ENCODE measurements around the gene NRXN3. TPM values are rescaled to one million over a fixed set of nuclear protein-coding genes. Genes with fewer than 3 reads are reported as not detected.

NRXN3 gene
- total and polyA plus RNA-seq, 2 experiments from 2014 or later: 5.7 to 7.1 TPM

GRCh38 chr14:79586989-79587598, 1416.9 kb downstream of the NRXN3 start:
- DNase-seq (ENCODE audit: low spot score): no peak
- no peaks in the 10 kb centered on the region for H3K9me3 ChIP-seq (ENCODE audit: low read depth)
- no peak overlapping the region for H3K4me2 ChIP-seq
- H4K20me1 ChIP-seq (ENCODE audit: insufficient read depth, poor library complexity, severe bottlenecking): no peaks in the 10 kb centered on the region
- TF ChIP-seq, protein P1, sequence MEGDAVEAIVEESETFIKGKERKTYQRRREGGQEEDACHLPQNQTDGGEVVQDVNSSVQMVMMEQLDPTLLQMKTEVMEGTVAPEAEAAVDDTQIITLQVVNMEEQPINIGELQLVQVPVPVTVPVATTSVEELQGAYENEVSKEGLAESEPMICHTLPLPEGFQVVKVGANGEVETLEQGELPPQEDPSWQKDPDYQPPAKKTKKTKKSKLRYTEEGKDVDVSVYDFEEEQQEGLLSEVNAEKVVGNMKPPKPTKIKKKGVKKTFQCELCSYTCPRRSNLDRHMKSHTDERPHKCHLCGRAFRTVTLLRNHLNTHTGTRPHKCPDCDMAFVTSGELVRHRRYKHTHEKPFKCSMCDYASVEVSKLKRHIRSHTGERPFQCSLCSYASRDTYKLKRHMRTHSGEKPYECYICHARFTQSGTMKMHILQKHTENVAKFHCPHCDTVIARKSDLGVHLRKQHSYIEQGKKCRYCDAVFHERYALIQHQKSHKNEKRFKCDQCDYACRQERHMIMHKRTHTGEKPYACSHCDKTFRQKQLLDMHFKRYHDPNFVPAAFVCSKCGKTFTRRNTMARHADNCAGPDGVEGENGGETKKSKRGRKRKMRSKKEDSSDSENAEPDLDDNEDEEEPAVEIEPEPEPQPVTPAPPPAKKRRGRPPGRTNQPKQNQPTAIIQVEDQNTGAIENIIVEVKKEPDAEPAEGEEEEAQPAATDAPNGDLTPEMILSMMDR (IDR thresholded peaks at IDR 0.05; ENCODE audit: poor library complexity): no peak
- no peak overlapping the region for H2AFZ ChIP-seq
- H3K9me2 ChIP-seq (replicated peaks; ENCODE audit: insufficient read depth): no peaks in the 10 kb centered on the region
- no peaks in the 10 kb centered on the region for H3K4me1 ChIP-seq (ENCODE audit: insufficient read depth)
- H3K79me2 ChIP-seq: no peaks in the 10 kb centered on the region
- H3K4me3 ChIP-seq: no peak overlapping the region
- no peaks in the 10 kb centered on the region for H3K27me3 ChIP-seq
- WGBS (ENCODE audit: low lambda C conversion rate, missing lambda C conversion rate): 80% methylated on average over 7 of the region's 7 CpGs
- H3K27ac ChIP-seq: no peak overlapping the region
- no peaks in the 10 kb centered on the region for H3K36me3 ChIP-seq (replicated peaks; ENCODE audit: insufficient read depth, low read depth)

- H2AFZ ChIP-seq: no peak overlapping the region
- no peaks in the 10 kb centered on the region for H3K9me2 ChIP-seq (replicated peaks; ENCODE audit: insufficient read depth)
- no peaks in the 10 kb centered on the region for H3K36me3 ChIP-seq (replicated peaks; ENCODE audit: insufficient read depth, low read depth)
- H3K27me3 ChIP-seq: no peaks in the 10 kb centered on the region
- H3K4me3 ChIP-seq: no peak overlapping the region
- H3K9me3 ChIP-seq (ENCODE audit: low read depth): no peaks in the 10 kb centered on the region
- H3K4me1 ChIP-seq (ENCODE audit: insufficient read depth): no peaks in the 10 kb centered on the region
- WGBS (ENCODE audit: low lambda C conversion rate, missing lambda C conversion rate): 92% methylated on average over 1 of the region's 1 CpG
- H3K4me2 ChIP-seq: no peak overlapping the region
- no peaks in the 10 kb centered on the region for H3K79me2 ChIP-seq
- no peak for TF ChIP-seq EZH2phosphoT487 (IDR thresholded peaks at IDR 0.05; ENCODE audit: low read depth, severe bottlenecking, unreplicated experiment)
- no peak overlapping the region for H3K27ac ChIP-seq
- DNase-seq (ENCODE audit: low spot score): no peak
- no peaks in the 10 kb centered on the region for H4K20me1 ChIP-seq (ENCODE audit: insufficient read depth, poor library complexity, severe bottlenecking)
Observed at GRCh38 chr14:79587875-79588274, 1417.7 kb downstream of the NRXN3 start.

DNA sequence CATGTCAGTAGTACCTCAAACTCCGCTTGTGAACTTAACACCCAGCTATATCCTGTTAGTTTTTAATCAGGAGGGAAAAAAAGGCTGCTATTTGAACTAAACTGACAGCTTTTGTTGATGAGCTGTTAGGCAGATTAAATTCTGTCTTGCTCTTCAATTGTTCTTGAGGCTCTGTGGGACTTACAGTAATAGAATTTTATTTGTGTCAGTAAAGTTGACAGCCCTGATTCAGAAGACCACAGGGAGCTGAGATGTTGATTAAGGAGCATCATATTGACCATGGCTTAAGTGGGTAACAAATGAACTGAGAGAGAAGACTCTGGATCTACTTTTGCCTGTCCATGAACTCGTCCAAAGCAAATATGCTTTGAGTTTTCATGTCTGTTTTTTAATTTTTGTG, 1418.2 kb downstream of the NRXN3 start:
- no peak for TF ChIP-seq EZH2 (IDR thresholded peaks at IDR 0.05; ENCODE audit: borderline replicate concordance)
- TF ChIP-seq, protein P1 (IDR thresholded peaks at IDR 0.05; ENCODE audit: poor library complexity): no peak
- TF ChIP-seq EZH2phosphoT487 (IDR thresholded peaks at IDR 0.05; ENCODE audit: low read depth, severe bottlenecking, unreplicated experiment): no peak
- Histone ChIP-seq H3K4me1 (ENCODE audit: insufficient read depth) (no peaks in the 10 kb centered on the region), H4K20me1 (ENCODE audit: insufficient read depth, poor library complexity, severe bottlenecking) (no peaks in the 10 kb centered on the region), H3K4me2 (no peak overlapping the region), H3K27me3 (no peaks in the 10 kb centered on the region), H3K36me3 (replicated peaks; ENCODE audit: insufficient read depth, low read depth) (no peaks in the 10 kb centered on the region), H3K4me3 (no peak overlapping the region), H2AFZ (no peak overlapping the region), H3K9me2 (replicated peaks; ENCODE audit: insufficient read depth) (no peaks in the 10 kb centered on the region), H3K9me3 (ENCODE audit: low read depth) (no peaks in the 10 kb centered on the region), H3K27ac (no peak overlapping the region), H3K79me2 (no peaks in the 10 kb centered on the region)
- DNase-seq (ENCODE audit: low spot score): no peak
- 87% methylated on average over 2 of the region's 2 CpGs for WGBS (ENCODE audit: low lambda C conversion rate, missing lambda C conversion rate)

DNA sequence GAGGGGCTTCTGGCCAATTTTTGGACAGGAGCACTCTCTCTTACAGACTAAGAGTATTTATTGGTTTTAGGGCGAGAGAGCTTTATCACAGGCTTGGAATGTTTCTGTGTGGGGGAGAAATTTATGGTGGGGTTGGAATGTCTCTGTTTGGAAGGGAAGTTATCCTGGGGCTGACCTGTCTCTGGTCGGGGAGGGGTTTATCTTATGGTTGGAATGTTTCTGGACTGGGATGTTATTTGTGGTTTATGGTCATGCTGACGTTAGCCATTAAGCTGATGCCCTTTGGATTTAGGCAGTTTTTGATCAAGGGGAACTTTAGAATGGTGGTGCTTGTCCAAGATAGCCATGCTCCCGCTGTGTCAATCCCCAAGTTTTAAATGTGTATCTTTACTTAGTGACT, 1426.4 kb downstream of the NRXN3 start:
- no peak for TF ChIP-seq EZH2 (IDR thresholded peaks at IDR 0.05; ENCODE audit: borderline replicate concordance)
- no peak for TF ChIP-seq EZH2phosphoT487 (IDR thresholded peaks at IDR 0.05; ENCODE audit: low read depth, severe bottlenecking, unreplicated experiment)
- TF ChIP-seq, protein P1 (IDR thresholded peaks at IDR 0.05; ENCODE audit: poor library complexity): no peak
- Histone ChIP-seq H3K4me2 (no peak overlapping the region), H4K20me1 (ENCODE audit: insufficient read depth, poor library complexity, severe bottlenecking) (no peaks in the 10 kb centered on the region), H2AFZ (no peak overlapping the region), H3K27me3 (no peaks in the 10 kb centered on the region), H3K4me3 (no peak overlapping the region), H3K79me2 (no peaks in the 10 kb centered on the region), H3K9me3 (ENCODE audit: low read depth) (no peaks in the 10 kb centered on the region), H3K4me1 (ENCODE audit: insufficient read depth) (no peaks in the 10 kb centered on the region), H3K27ac (peak overlapping the region; percentile 53), H3K9me2 (replicated peaks; ENCODE audit: insufficient read depth) (no peaks in the 10 kb centered on the region), H3K36me3 (replicated peaks; ENCODE audit: insufficient read depth, low read depth) (no peaks in the 10 kb centered on the region)
- peak; percentile 22 for DNase-seq (ENCODE audit: low spot score)
- WGBS (ENCODE audit: low lambda C conversion rate, missing lambda C conversion rate): 24% methylated on average over 4 of the region's 4 CpGs
